ENCODE measurements around the gene ZFPM1. TPM values are rescaled to one million over a fixed set of nuclear protein-coding genes. Genes with fewer than 3 reads are reported as not detected.

Gene ZFPM1
- total and polyA plus RNA-seq, 2 of the 8 experiments (the other 6 are each of a cell fraction or from before 2014, with no cell fraction given), result 0.74 to 4.8 TPM

GRCh38 chr16:88430185-88430523, 22.9 kb upstream of the ZFPM1 start:
- no peak for DNase-seq (ENCODE audit: low read depth in 1 of 2, low spot score in 2 of 2)
- Histone ChIP-seq H3K4ac (replicated peaks; ENCODE audit: insufficient read length, low read depth, low read length) (no peak overlapping the region), H3K4me1 (replicated peaks in 1 of 4; ENCODE audit: control insufficient read depth in 3 of 4, insufficient read depth in 4 of 4, low read length in 3 of 4) (peaks cover 0 to 5% (median 2%) of the 10 kb centered on the region in 4 experiments; a peak in 2 of 7 replicates), H2AK5ac (ENCODE audit: low read depth, low read length) (no peak overlapping the region), H3K27ac (ENCODE audit: low read depth, low read length) (no peak overlapping the region), H3K9me3 (ENCODE audit: insufficient read depth in 2 of 2, low read depth in 1 of 2, low read length in 1 of 2) (no peaks in the 10 kb centered on the region), H4K5ac (ENCODE audit: insufficient read length, low read depth, low read length) (no peak overlapping the region), H3K36me3 (ENCODE audit: control insufficient read depth in 2 of 4, insufficient read depth in 4 of 4, low read length in 3 of 4) (no peaks in the 10 kb centered on the region), H4K8ac (ENCODE audit: extremely low read depth, insufficient read depth, low read length) (peak overlapping the region; percentile 79), H3K23ac (ENCODE audit: insufficient read length) (no peak overlapping the region), H3K4me2 (ENCODE audit: insufficient read depth in 1 of 2, low read depth in 2 of 2, low read length in 2 of 2) (peak overlapping the region; percentile 39 to 60), H3K79me1 (ENCODE audit: low read depth, low read length) (no peaks in the 10 kb centered on the region), H2BK5ac (ENCODE audit: low read depth, low read length) (no peak overlapping the region), H3K4me3 (ENCODE audit: extremely low read depth in 1 of 4, insufficient read depth in 2 of 4, low read depth in 3 of 4, low read length in 4 of 4) (peak overlapping the region in 3 of 4 experiments; percentile 27 to 58 (median 36); a peak in 4 of 8 replicates), H2BK120ac (replicated peaks; ENCODE audit: low read depth, low read length) (no peak overlapping the region), H3K9ac (replicated peaks in 1 of 4; ENCODE audit: extremely low read depth in 1 of 4, low read depth in 3 of 4, low read length in 3 of 4) (no peak overlapping the region), H2BK20ac (ENCODE audit: low read length) (no peak overlapping the region), H4K91ac (replicated peaks; ENCODE audit: insufficient read length, low read length) (no peak overlapping the region), H3K18ac (ENCODE audit: extremely low read depth, low read length) (no peak overlapping the region), H3K23me2 (ENCODE audit: low read depth, low read length) (no peaks in the 10 kb centered on the region), H3K14ac (ENCODE audit: insufficient read length) (no peak overlapping the region), H2AFZ (ENCODE audit: low read length) (no peak overlapping the region), H2BK15ac (ENCODE audit: low read length) (no peak overlapping the region), H2BK12ac (ENCODE audit: low read depth, low read length) (no peak overlapping the region), H4K20me1 (replicated peaks in 1 of 2; ENCODE audit: control insufficient read depth in 1 of 2, insufficient read depth in 2 of 2, low read length in 2 of 2) (no peaks in the 10 kb centered on the region), H3K79me2 (ENCODE audit: control insufficient read depth in 1 of 2, insufficient read depth in 2 of 2, low read length in 2 of 2) (no peaks in the 10 kb centered on the region), H3K56ac (replicated peaks; ENCODE audit: insufficient read length, low read depth, low read length) (no peak overlapping the region), H3K27me3 (replicated peaks in 1 of 4; ENCODE audit: control insufficient read depth in 3 of 4, extremely low read depth in 1 of 4, insufficient read depth in 3 of 4, low read length in 3 of 4) (peaks cover 0 to 24% (median 16%) of the 10 kb centered on the region in 4 experiments; a peak in 5 of 7 replicates)
- no peak for FAIRE-seq
- POLR2A ChIA-PET (ENCODE audit: partially characterized antibody), result no interaction called here
- CTCF ChIA-PET (ENCODE audit: partially characterized antibody), result interaction anchor here (0.8 to 2.3 kb wide), 6 partner anchors 9 to 232 kb away, joined by 3 to 8 read pairs (median 4); no protein-coding TSS in a partner anchor
- WGBS, 2 experiments (ENCODE audit: extremely low coverage in 1 of 2, insufficient coverage in 1 of 2, insufficient read length in 1 of 2, insufficient replicate concordance in 2 of 2, low coverage in 1 of 2, low lambda C conversion rate in 2 of 2, missing lambda C conversion rate in 1 of 2), result 35% methylated on average over 25 of the region's 36 CpGs; no CpG with 5 or more reads in 1 of the 2 experiments
- TF ChIP-seq SP1 (IDR thresholded peaks at IDR 0.05; ENCODE audit: low read depth, low read length) (no peak), ATF3 (IDR thresholded peaks at IDR 0.05; ENCODE audit: insufficient read depth, low read depth, low read length) (no peak), KDM5A (IDR thresholded peaks at IDR 0.05; ENCODE audit: low read length) (no peak), RFX5 (IDR thresholded peaks at IDR 0.05; ENCODE audit: borderline replicate concordance, low read depth, low read length) (no peak), CREB1 (IDR thresholded peaks at IDR 0.05) (no peak), CTCF (IDR thresholded peaks at IDR 0.05; ENCODE audit: control extremely low read depth in 1 of 3, insufficient read depth in 1 of 3, low read depth in 1 of 3, low read length in 3 of 3) (no peak), FOSL1 (IDR thresholded peaks at IDR 0.05; ENCODE audit: insufficient read depth, low read depth, low read length) (no peak), JUN (IDR thresholded peaks at IDR 0.05; ENCODE audit: low read depth, low read length) (no peak), KDM4A (IDR thresholded peaks at IDR 0.05; ENCODE audit: low read depth, low read length, severe bottlenecking) (no peak), RXRA (IDR thresholded peaks at IDR 0.05; ENCODE audit: insufficient read depth, low read depth, low read length) (no peak), SP4 (IDR thresholded peaks at IDR 0.05; ENCODE audit: low read length) (no peak)
